Stimulated activated CD4-positive, alpha-beta T cell treated with anti-CD3 and anti-CD28 coated beads, Interleukin-2, amount 100 ng/mL, for 24 hours (primary cell): Measurements from ENCODE around the gene CTDSP2.
"Not testable (repeated sequence)": the region's sequence is repeated elsewhere in the genome, so short reads cannot be mapped to it uniquely, and the experiment has no call there.

Source experiments
- DNase-seq, 2 donors: peaks; one replicate each; pipeline ENCODE4 v3.0.0-alpha.2; 2020

CTDSP2 gene

GRCh38 chr12:57846577-57847319, at the start of gene CTDSP2:
TSS of gene CTDSP2 (minus strand) at chr12:57846729. CDS start at chr12:57846435, 294 bp downstream.
- peak; percentile 92 to 96 for DNase-seq

- no peak for DNase-seq
Measured at GRCh38 chr12:57896115-57896433, 49.5 kb upstream of the CTDSP2 start.

- no peak for DNase-seq
Measured at GRCh38 chr12:57895389-57896114, 49.0 kb upstream of the CTDSP2 start.

- DNase-seq: no peak
Measured at GRCh38 chr12:57894399-57895292, 48.1 kb upstream of the CTDSP2 start.

DNA sequence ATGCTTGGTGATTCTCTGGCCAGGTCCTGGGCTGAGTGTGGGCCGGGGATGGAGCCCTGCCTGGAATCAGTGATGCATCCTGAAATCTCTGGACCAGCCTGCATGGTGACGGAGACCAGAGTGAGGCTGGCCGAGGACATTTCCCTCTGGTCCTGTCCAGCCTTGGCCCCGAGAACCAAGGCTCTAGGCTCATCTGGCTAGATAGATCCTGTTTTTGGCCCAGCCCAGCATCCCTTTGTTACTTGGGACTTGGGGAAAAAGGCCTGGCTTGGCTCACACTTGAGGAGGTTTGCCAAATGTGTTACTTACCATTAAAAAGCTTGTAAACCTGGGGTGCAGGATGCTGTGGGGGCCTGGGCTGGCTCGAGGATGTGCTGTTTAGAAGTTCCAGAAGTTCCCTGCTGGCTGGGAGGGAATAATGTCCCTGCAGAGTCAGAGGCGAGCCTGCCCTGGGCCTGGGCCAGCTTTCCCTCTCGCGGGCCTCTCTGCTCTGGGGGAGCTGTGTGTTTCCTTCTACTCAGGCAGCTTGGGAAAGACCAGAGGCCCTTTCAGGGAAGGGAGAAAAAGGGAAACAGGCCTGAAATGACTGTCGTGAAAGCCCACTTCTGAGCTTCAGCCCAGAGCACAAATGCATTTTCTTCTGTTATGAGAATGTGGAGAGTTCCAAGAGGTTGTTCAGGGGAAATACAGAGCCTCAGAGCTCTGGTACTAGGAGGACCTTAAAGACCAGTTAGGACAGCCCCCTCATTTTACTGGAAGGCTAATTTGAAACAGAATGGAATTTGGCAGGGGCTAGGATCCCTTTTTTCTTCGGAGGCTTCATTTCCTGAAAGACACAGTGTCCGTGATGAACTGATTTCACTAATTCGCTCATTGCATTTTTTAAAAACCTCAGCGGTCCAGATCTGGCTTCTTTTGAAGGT, 47.2 kb upstream of the CTDSP2 start:
- DNase-seq: no peak

DNA sequence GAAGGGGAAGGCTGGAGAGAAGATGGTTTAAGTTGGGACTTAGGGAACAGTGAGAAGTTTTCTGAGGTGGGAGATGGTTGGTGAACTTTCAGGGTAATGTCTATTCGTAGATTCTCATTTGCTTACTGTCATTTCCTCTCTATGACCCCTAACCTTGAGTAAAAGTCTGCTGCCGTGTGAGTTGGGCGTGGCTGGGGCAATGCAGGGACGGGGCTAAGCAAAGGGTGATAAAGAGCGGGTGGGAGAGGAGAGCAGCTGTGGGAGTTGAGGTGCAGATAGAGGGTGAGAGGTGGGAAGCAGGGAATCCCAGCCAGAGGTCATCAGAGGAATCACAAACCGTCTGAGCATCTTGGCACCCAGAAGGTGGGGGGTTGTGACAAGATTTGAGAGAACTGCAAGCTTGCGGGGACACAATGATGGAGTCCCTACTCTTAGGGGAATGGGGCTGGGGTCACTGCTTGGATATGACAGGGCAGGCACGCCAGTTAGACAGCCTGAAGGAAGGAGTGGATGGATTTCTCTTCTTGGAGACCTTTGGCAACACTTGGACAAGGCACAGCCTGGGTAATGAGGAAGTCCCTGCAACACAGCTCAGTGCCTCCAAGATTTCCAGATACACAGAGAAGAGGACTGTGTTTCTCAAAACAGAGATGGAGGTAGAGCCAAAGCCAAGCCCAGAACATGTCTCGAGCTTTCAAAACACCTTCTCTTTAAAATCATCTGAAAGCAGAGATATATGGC, 45.9 kb upstream of the CTDSP2 start:
- no peak for DNase-seq

- no peak for DNase-seq
Measured at GRCh38 chr12:57891542-57892228, 45.2 kb upstream of the CTDSP2 start.

GRCh38 chr12:57890191-57891115, 43.9 kb upstream of the CTDSP2 start:
- DNase-seq: no peak

DNA sequence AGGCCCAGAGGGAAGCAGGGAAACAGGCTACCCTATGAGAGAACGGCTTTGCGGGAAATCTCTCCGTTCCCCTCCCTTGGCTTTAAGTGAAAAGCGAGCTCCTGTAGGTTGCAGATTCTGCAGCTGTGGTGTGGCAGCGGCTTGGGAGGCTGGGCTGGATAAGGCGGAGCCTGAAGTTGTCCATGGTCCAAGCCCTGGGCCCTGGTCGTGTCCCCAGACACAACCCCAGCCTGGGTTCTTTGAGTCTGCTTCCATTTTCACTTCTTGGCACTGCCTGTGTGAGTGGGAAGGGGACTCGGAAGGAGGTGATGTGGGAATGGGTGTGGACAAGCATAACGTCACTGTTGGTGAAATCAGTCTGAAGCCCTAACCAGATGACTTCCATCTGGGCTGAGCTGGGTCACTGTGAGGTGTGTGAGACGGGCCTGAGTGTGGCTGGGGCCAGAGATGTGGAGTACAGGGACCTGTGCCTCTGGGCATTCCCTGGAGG, 43.0 kb upstream of the CTDSP2 start:
- no peak for DNase-seq

GRCh38 chr12:57888409-57889157, 42.1 kb upstream of the CTDSP2 start:
- no peak for DNase-seq

- no peak for DNase-seq
Measured at GRCh38 chr12:57887631-57888408, 41.3 kb upstream of the CTDSP2 start.

DNA sequence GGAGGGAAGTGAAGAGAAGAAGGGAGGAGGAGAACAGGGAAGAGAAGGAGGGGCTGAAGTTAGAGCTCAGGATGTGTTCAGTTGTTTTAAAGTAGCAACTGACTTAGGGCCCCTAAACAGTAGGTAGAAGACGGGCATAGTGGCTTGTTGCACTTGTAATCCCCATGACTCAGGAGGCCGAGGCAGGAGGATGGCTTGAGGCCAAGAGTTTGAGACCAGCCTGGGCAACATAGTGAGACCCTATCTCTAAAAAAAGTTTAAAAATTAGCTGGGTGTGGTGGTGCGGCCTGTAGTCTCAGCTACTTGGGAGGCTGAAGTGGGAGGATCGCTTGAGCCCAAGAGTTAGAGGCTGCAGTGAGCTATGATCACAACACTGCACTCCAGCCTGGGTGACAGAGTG, 40.4 kb upstream of the CTDSP2 start:
- DNase-seq: not testable (repeated sequence)

- no peak for DNase-seq
Measured at GRCh38 chr12:57886542-57886941, 40.0 kb upstream of the CTDSP2 start.

DNA sequence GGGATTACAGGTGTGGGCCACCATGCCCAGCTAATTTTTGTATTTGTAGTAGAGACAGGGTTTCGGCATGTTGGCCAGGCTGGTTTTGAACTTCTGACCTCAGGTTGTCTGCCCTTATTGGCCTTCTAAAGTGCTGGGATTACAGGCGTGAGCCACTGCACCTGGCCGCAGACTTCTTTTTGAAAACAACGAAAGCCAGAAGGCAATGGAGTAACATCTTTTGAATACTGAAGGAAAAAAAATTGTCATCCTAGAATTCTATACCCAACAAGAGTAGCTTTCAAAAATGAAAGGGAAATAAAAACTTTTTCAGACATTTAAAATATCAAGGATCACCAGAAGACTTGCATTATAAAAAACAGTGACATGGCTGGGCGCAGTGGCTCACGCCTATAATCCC, 38.7 kb upstream of the CTDSP2 start:
- no peak for DNase-seq

DNA sequence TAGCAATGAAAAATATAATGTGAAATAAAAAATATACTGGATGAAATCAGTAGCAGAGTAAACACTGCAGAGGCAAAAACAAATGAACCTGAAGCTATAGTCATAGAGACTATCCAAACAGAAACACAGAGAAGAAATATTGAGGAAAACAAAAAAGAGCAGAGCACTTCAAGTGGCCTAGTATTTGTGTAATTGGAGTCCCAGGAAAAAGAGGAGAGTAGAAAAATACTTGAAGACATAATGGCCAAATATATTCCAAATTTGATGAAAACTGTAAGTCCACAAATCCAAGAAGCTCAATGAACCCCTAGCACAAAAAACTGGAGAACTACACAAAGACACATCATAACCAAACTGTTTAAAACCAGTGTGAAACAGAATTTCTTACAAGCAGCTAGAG, 37.2 kb upstream of the CTDSP2 start:
- no peak for DNase-seq

DNA sequence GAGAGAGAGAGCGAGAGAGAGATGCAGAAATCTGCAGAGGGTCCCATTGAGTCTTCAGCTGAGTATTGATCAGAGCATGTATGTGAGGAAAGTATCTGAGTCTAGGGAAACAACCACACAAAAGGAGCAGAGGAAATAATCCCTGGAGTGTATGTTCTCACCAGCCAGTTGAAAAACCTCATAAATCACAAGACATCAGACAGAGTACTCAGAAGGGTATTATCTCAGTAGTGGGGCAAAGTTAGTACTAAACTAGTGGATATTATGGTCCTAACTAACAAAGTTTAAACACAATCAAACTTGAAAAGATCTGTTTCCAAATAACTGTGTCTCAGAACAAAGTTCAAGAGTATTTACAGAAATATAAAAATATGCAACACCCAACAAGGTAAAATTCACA, 36.5 kb upstream of the CTDSP2 start:
- no peak for DNase-seq

GRCh38 chr12:57882575-57882974, 36.0 kb upstream of the CTDSP2 start:
- DNase-seq: no peak

- no peak for DNase-seq
Measured at GRCh38 chr12:57881475-57881874, 34.9 kb upstream of the CTDSP2 start.
